IMR-90 (cell line): Measurements from ENCODE around the gene AMZ1.

Experiments
- POLR2A ChIP-seq: IDR thresholded peaks from 2 replicates; pipeline ENCODE4 v1.6.1; 2012; ENCODE audit warnings: mild to moderate bottlenecking, low read depth, low read length
- SMC3 ChIP-seq: fragments of 150-350 bp; IDR thresholded peaks from 2 replicates; pipeline ENCODE4 v1.6.1; 2016; ENCODE audit warnings: low read depth, mild to moderate bottlenecking, antibody characterized with exemption, low read length, moderate library complexity
- TF ChIP-seq, protein P1 (sequence below): conservative IDR thresholded peaks from 2 replicates; pipeline ENCODE4 v1.5.1; 2012; ENCODE audit warnings: mild to moderate bottlenecking, low read depth, low read length, improper control_type of control experiment

DNA sequence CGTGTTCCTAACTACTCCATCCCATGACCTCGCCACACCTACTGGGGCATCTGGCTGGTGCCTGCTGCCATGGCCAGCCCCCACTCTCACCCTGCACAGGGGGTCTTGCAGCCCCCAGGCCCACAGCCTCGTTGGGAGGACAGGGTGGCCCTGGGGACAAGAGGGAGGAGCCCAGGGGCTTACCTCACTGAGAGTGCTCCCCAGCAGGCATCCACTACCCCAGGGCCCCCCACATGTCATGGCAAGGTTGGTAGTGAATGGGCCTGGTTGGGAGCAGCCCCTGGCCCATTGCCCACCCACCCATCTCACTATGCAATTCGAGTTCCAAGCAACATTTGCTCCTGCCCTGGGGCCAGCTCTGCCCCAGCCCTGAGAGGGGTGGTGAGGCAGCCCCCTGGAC lies 24.0 kb upstream of the AMZ1 start:
- TF ChIP-seq, protein P1, sequence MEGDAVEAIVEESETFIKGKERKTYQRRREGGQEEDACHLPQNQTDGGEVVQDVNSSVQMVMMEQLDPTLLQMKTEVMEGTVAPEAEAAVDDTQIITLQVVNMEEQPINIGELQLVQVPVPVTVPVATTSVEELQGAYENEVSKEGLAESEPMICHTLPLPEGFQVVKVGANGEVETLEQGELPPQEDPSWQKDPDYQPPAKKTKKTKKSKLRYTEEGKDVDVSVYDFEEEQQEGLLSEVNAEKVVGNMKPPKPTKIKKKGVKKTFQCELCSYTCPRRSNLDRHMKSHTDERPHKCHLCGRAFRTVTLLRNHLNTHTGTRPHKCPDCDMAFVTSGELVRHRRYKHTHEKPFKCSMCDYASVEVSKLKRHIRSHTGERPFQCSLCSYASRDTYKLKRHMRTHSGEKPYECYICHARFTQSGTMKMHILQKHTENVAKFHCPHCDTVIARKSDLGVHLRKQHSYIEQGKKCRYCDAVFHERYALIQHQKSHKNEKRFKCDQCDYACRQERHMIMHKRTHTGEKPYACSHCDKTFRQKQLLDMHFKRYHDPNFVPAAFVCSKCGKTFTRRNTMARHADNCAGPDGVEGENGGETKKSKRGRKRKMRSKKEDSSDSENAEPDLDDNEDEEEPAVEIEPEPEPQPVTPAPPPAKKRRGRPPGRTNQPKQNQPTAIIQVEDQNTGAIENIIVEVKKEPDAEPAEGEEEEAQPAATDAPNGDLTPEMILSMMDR, result no peak
- no peak for TF ChIP-seq SMC3
- TF ChIP-seq POLR2A, result no peak
